H9 (cell line): ENCODE measurements around the gene MTERF4. TPM values are rescaled to one million over a fixed set of nuclear protein-coding genes. Genes with fewer than 3 reads are reported as not detected.

Experiments used
- DNase-seq: peaks from one replicate; pipeline ENCODE4 v3.0.0-alpha.2; 2017
- H2AFZ ChIP-seq: one replicate; pipeline ENCODE4 v1.6.1; 2013; ENCODE audit warnings: mild to moderate bottlenecking, low read length, control low read depth, moderate library complexity
- H2AK5ac ChIP-seq: 2 replicates; pipeline ENCODE4 v1.6.1; 2013; ENCODE audit warnings: low read length, control low read depth, mixed read lengths; ENCODE audit not compliant: insufficient read length
- H2BK120ac ChIP-seq: one replicate; pipeline ENCODE4 v1.6.1; 2013; ENCODE audit warnings: low read depth, mild to moderate bottlenecking, low read length, control low read depth, inconsistent platforms; ENCODE audit not compliant: poor library complexity, severe bottlenecking
- H2BK12ac ChIP-seq: 2 replicates; pipeline ENCODE4 v1.6.1; 2013; ENCODE audit warnings: low read length, control low read depth, mixed read lengths, low read depth; ENCODE audit not compliant: insufficient read length
- H2BK15ac ChIP-seq: 2 replicates; pipeline ENCODE4 v1.6.1; 2013; ENCODE audit warnings: low read depth, low read length, control low read depth
- H2BK20ac ChIP-seq: one replicate; pipeline ENCODE4 v1.6.1; 2013; ENCODE audit warnings: low read depth, mild to moderate bottlenecking, low read length, control low read depth, inconsistent platforms; ENCODE audit not compliant: poor library complexity, severe bottlenecking
- H2BK5ac ChIP-seq: 2 replicates; pipeline ENCODE4 v1.6.1; 2013; ENCODE audit warnings: low read length, control low read depth, mixed read lengths; ENCODE audit not compliant: insufficient read length
- H3K14ac ChIP-seq: 2 replicates; pipeline ENCODE4 v1.6.1; 2013; ENCODE audit warnings: low read length, control low read depth; ENCODE audit not compliant: insufficient read depth
- H3K18ac ChIP-seq: 2 replicates; pipeline ENCODE4 v1.6.1; 2013; ENCODE audit warnings: low read depth, mild to moderate bottlenecking, mixed read lengths, low read length, control low read depth; ENCODE audit not compliant: insufficient read length
- H3K23ac ChIP-seq: 2 replicates; pipeline ENCODE4 v1.6.1; 2013; ENCODE audit warnings: low read length, control low read depth, mixed read lengths, low read depth; ENCODE audit not compliant: insufficient read length
- H3K23me2 ChIP-seq: 2 replicates; pipeline ENCODE4 v1.6.1; 2013; ENCODE audit warnings: low read depth, mild to moderate bottlenecking, mixed read lengths, low read length, control low read depth; ENCODE audit not compliant: insufficient read length, poor library complexity, severe bottlenecking
- H3K27ac ChIP-seq: 2 replicates; pipeline ENCODE4 v1.5.1; 2013; ENCODE audit warnings: low read length, control low read depth, mixed read lengths, low read depth; ENCODE audit not compliant: insufficient read length
- H3K27me3 ChIP-seq: 2 replicates; pipeline ENCODE4 v1.6.1; 2013; ENCODE audit warnings: low read length, control low read depth, inconsistent platforms; ENCODE audit not compliant: insufficient read depth
- H3K4ac ChIP-seq: 2 replicates; pipeline ENCODE4 v1.6.1; 2013; ENCODE audit warnings: low read depth, mild to moderate bottlenecking, control low read depth, inconsistent platforms, low read length, moderate library complexity
- H3K4me1 ChIP-seq: 2 replicates; pipeline ENCODE4 v1.6.1; 2013; ENCODE audit warnings: low read length, control low read depth, inconsistent platforms; ENCODE audit not compliant: insufficient read depth
- H3K4me2 ChIP-seq: 2 replicates; pipeline ENCODE4 v1.6.1; 2013; ENCODE audit warnings: low read length, control low read depth, mixed read lengths; ENCODE audit not compliant: insufficient read length, insufficient read depth
- H3K56ac ChIP-seq: 2 replicates; pipeline ENCODE4 v1.6.1; 2013; ENCODE audit warnings: low read depth, mild to moderate bottlenecking, mixed read lengths, low read length, control low read depth; ENCODE audit not compliant: insufficient read length
- H3K79me1 ChIP-seq: 2 replicates; pipeline ENCODE4 v1.6.1; 2013; ENCODE audit warnings: low read depth, mild to moderate bottlenecking, moderate library complexity, low read length, control low read depth, inconsistent platforms; ENCODE audit not compliant: insufficient read depth, poor library complexity, severe bottlenecking
- H3K79me2 ChIP-seq: 2 replicates; pipeline ENCODE4 v1.6.1; 2013; ENCODE audit warnings: low read length, control low read depth, inconsistent platforms; ENCODE audit not compliant: insufficient read depth
- H3K9ac ChIP-seq: 2 replicates; pipeline ENCODE4 v1.6.1; 2013; ENCODE audit warnings: low read length, control low read depth, mixed read lengths; ENCODE audit not compliant: insufficient read length; ENCODE audit errors: extremely low read depth
- H3K9me3 ChIP-seq: one replicate; pipeline ENCODE4 v1.6.1; 2013; ENCODE audit warnings: low read depth, low read length, inconsistent platforms; ENCODE audit not compliant: control insufficient read depth
- H3T11ph ChIP-seq: one replicate; pipeline ENCODE4 v1.6.1; 2013; ENCODE audit warnings: mild to moderate bottlenecking, low read length, control low read depth, inconsistent platforms
- H4K20me1 ChIP-seq: one replicate; pipeline ENCODE4 v1.6.1; 2013; ENCODE audit not compliant: control insufficient read depth, insufficient read length, insufficient read depth
- H4K5ac ChIP-seq: 2 replicates; pipeline ENCODE4 v1.6.1; 2013; ENCODE audit warnings: low read depth, mild to moderate bottlenecking, mixed read lengths, low read length, control low read depth; ENCODE audit not compliant: insufficient read length
- H4K8ac ChIP-seq: replicated peaks from 2 replicates; pipeline ENCODE4 v1.6.1; 2013; ENCODE audit warnings: low read length, control low read depth, mixed read lengths, low read depth; ENCODE audit not compliant: insufficient read length
- H4K91ac ChIP-seq: 2 replicates; pipeline ENCODE4 v1.6.1; 2013; ENCODE audit warnings: low read depth, mild to moderate bottlenecking, moderate library complexity, mixed read lengths, low read length, control low read depth; ENCODE audit not compliant: insufficient read length
- H3K27ac Mint-ChIP-seq, 3 experiments: 2 replicates in 2 of 3; 3 replicates in 1 of 3; pipeline ENCODE4 v1.8.0; 2020 to 2021; ENCODE audit warnings: mixed read lengths in 3 of 3, mild to moderate bottlenecking in 1 of 3, moderate library complexity in 1 of 3
- H3K27me3 Mint-ChIP-seq: 2 replicates; pipeline ENCODE4 v1.8.0; 2021; ENCODE audit warnings: low read depth, mild to moderate bottlenecking, moderate library complexity, mixed read lengths
- H3K36me3 Mint-ChIP-seq, 3 experiments: 2 replicates in 2 of 3; 3 replicates in 1 of 3; pipeline ENCODE4 v1.8.0; 2020 to 2021; ENCODE audit warnings: low read depth in 3 of 3, mixed read lengths in 3 of 3; ENCODE audit not compliant: insufficient read depth in 1 of 3
- H3K4me1 Mint-ChIP-seq, 2 experiments: 2 replicates each; pipeline ENCODE4 v1.8.0; 2020; ENCODE audit warnings: mixed read lengths in 2 of 2
- H3K4me3 Mint-ChIP-seq, 2 experiments: 2 replicates in 1 of 2; 3 replicates in 1 of 2; pipeline ENCODE4 v1.8.0; 2020 to 2021; ENCODE audit warnings: mild to moderate bottlenecking in 2 of 2, mixed read lengths in 2 of 2, moderate library complexity in 1 of 2
- H3K9me3 Mint-ChIP-seq, 2 experiments: 2 replicates in 1 of 2; 3 replicates in 1 of 2; pipeline ENCODE4 v1.8.0; 2020; ENCODE audit warnings: mild to moderate bottlenecking in 2 of 2, mixed read lengths in 2 of 2, moderate library complexity in 1 of 2
- CTCF ChIP-seq: fragments of 200-600 bp; sonication (generic); conservative IDR thresholded peaks from 3 replicates; pipeline ENCODE4 v1.8.0; 2021; ENCODE audit warnings: antibody characterized with exemption, mild to moderate bottlenecking
- WGBS: extraction: QIAGEN DNeasy Blood & Tissue Kit; methylation state at CpG from one replicate; pipeline ENCODE4 v1.1.7; 2013; ENCODE audit warnings: missing lambda C conversion rate, low lambda C conversion rate, mixed read lengths; ENCODE audit not compliant: insufficient read length; ENCODE audit errors: extremely low coverage; 5-methylcytosine and 5-hydroxymethylcytosine counted together
- total RNA-seq: library from RNA; stranded (reverse); gene quantifications from 2 replicates; pipeline ENCODE4 v1.2.1, GENCODE V29; 2021

MTERF4 gene
- total RNA-seq, 1 experiment from 2014 or later, result 35.0 TPM

- Histone ChIP-seq H2AFZ (no peak overlapping the region), H3K4ac (no peak overlapping the region), H2BK5ac (no peak overlapping the region), H2BK12ac (no peak overlapping the region), H3K9me3 (no peaks in the 10 kb centered on the region), H3T11ph (no peak overlapping the region), H3K79me1 (no peaks in the 10 kb centered on the region), H3K27ac (no peak overlapping the region), H3K79me2 (no peaks in the 10 kb centered on the region), H3K56ac (no peak overlapping the region), H3K4me2 (peak overlapping the region; percentile 38), H2BK20ac (no peak overlapping the region), H2BK15ac (no peak overlapping the region), H2BK120ac (no peak overlapping the region), H3K9ac (no peak overlapping the region), H3K4me1 (peaks cover 12% of the 10 kb centered on the region; the same call in 1 of the 2 replicates), H3K18ac (no peak overlapping the region), H3K14ac (no peak overlapping the region), H2AK5ac (no peak overlapping the region), H3K23ac (no peak overlapping the region), H3K23me2 (peaks cover 10% of the 10 kb centered on the region), H4K5ac (no peak overlapping the region), H3K27me3 (no peaks in the 10 kb centered on the region), H4K8ac (no peak overlapping the region), H4K91ac (no peak overlapping the region), H4K20me1 (no peaks in the 10 kb centered on the region)
- Mint-ChIP-seq H3K27ac (peak overlapping the region in 1 of 3 experiments; percentile 81; a peak in 1 of 7 replicates), H3K4me1 (peaks cover 28 to 30% of the 10 kb centered on the region in 2 experiments), H3K36me3 (peaks cover 0 to 10% (median 9%) of the 10 kb centered on the region in 3 experiments; a peak in 5 of 7 replicates), H3K9me3 (no peaks in the 10 kb centered on the region; a peak in 1 of 5 replicates), H3K4me3 (peak overlapping the region; percentile 87 to 95), H3K27me3 (peaks cover 3% of the 10 kb centered on the region)
- DNase-seq, result no peak
- WGBS, result no CpG with 5 or more reads among the region's 23 CpGs
- no peak for TF ChIP-seq CTCF
These were observed 47.5 kb upstream of the MTERF4 start for GRCh38 chr2:241149675-241149924.
